Measurements from ENCODE around the gene KIRREL3. TPM values are rescaled to one million over a fixed set of nuclear protein-coding genes. Genes with fewer than 3 reads are reported as not detected.
A peak's percentile ranks its signal among the peaks of the same experiment; 100 is the strongest.

Gene KIRREL3
- total and polyA plus RNA-seq, 2 of the 8 experiments (the other 6 are each of a cell fraction or from before 2014, with no cell fraction given), result 0.29 to 0.32 TPM

DNA sequence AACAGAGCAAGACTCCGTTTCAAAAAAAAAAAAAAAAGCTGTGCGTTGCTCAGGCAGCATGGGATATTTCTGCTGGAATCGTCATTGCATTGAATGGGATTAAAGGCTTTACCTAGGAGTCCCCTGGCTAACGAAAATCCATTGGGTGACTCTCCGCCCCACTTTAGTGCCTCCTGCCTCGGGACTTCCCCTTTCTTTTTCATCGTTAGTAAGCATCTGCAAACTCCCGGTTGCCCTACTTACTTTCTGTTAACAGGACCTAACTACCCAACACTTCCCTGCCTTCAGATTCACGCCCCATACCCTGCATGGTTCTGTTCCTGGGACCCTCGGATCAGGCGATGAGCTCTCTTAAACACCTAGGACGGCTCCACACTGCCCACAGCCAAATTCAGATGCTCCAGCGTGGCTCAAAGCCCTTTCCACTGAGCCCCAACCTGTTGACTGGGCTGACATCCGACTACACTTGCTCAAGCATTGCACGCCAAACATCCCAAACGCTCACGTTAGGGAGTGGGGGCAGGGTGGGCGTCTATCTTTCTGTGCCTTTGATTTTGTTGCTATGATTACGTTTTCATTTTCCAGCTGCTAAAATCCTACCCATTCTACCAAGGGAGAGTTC lies 501.3 kb downstream of the KIRREL3 start:
- H4K5ac ChIP-seq (ENCODE audit: insufficient read length, low read depth, low read length), result no peak overlapping the region
- ChIA-PET CTCF (ENCODE audit: partially characterized antibody) (interaction anchor here (0.9 to 1.3 kb wide), 5 partner anchors 10 to 59 kb away, joined by 3 to 6 read pairs (median 3); no protein-coding TSS in a partner anchor), POLR2A (ENCODE audit: partially characterized antibody) (interaction anchor here (1.0 kb wide), 1 partner anchor 57 kb away, joined by 3 read pairs; no protein-coding TSS in a partner anchor)
- no peaks in the 10 kb centered on the region for H3K23me2 ChIP-seq (ENCODE audit: low read depth, low read length)
- H2BK15ac ChIP-seq (ENCODE audit: low read length), result 0 out of 2 replicates have a peak overlapping the region, but pooled peaks have one; percentile 26
- 0 out of 2 replicates have a peak overlapping the region, but pooled peaks have one; percentile 72 for H2BK20ac ChIP-seq (ENCODE audit: low read length)
- no peaks in the 10 kb centered on the region for H3K9me3 ChIP-seq (ENCODE audit: insufficient read depth in 2 of 2, low read depth in 1 of 2, low read length in 1 of 2)
- no peak overlapping the region for H4K8ac ChIP-seq (ENCODE audit: extremely low read depth, insufficient read depth, low read length)
- H3K4ac ChIP-seq (replicated peaks; ENCODE audit: insufficient read length, low read depth, low read length), result no peak overlapping the region
- no peaks in the 10 kb centered on the region for H4K20me1 ChIP-seq (replicated peaks in 1 of 2; ENCODE audit: control insufficient read depth in 1 of 2, insufficient read depth in 2 of 2, low read length in 2 of 2)
- no peaks in the 10 kb centered on the region for H3K79me2 ChIP-seq (ENCODE audit: control insufficient read depth in 1 of 2, insufficient read depth in 2 of 2, low read length in 2 of 2)
- peak overlapping the region; percentile 45 for H4K91ac ChIP-seq (replicated peaks; ENCODE audit: insufficient read length, low read length)
- no peak overlapping the region for H2AFZ ChIP-seq (ENCODE audit: low read length)
- H2AK5ac ChIP-seq (ENCODE audit: low read depth, low read length), result no peak overlapping the region
- no peak overlapping the region for H3K4me3 ChIP-seq (ENCODE audit: extremely low read depth in 1 of 4, insufficient read depth in 2 of 4, low read depth in 3 of 4, low read length in 4 of 4)
- no peak for FAIRE-seq
- no peak overlapping the region for H2BK5ac ChIP-seq (ENCODE audit: low read depth, low read length)
- WGBS, 2 experiments (ENCODE audit: extremely low coverage in 1 of 2, insufficient coverage in 1 of 2, insufficient read length in 1 of 2, insufficient replicate concordance in 2 of 2, low coverage in 1 of 2, low lambda C conversion rate in 2 of 2, missing lambda C conversion rate in 1 of 2), result 71% methylated on average over 19 of the region's 19 CpGs; no CpG with 5 or more reads in 1 of the 2 experiments
- H3K79me1 ChIP-seq (ENCODE audit: low read depth, low read length), result 0 out of 2 replicates have a peak, but pooled peaks cover 3% of the 10 kb centered on the region
- H3K27me3 ChIP-seq (replicated peaks in 1 of 4; ENCODE audit: control insufficient read depth in 3 of 4, extremely low read depth in 1 of 4, insufficient read depth in 3 of 4, low read length in 3 of 4), result no peaks in the 10 kb centered on the region
- H2BK12ac ChIP-seq (ENCODE audit: low read depth, low read length), result no peak overlapping the region
- no peak overlapping the region for H3K56ac ChIP-seq (replicated peaks; ENCODE audit: insufficient read length, low read depth, low read length)
- H3K27ac ChIP-seq (ENCODE audit: low read depth, low read length), result no peak overlapping the region
- no peak overlapping the region for H3K14ac ChIP-seq (ENCODE audit: insufficient read length)
- DNase-seq (ENCODE audit: low read depth in 1 of 2, low spot score in 2 of 2), result no peak
- no peak overlapping the region for H3K9ac ChIP-seq (replicated peaks in 1 of 4; ENCODE audit: extremely low read depth in 1 of 4, low read depth in 3 of 4, low read length in 3 of 4)
- H3K23ac ChIP-seq (ENCODE audit: insufficient read length), result no peak overlapping the region
- no peak overlapping the region; a peak in 1 of 4 replicates for H3K4me2 ChIP-seq (ENCODE audit: insufficient read depth in 1 of 2, low read depth in 2 of 2, low read length in 2 of 2)
- H3K18ac ChIP-seq (ENCODE audit: extremely low read depth, low read length), result peak overlapping the region; percentile 40; the same call in 1 of the 2 replicates
- H3K4me1 ChIP-seq (replicated peaks in 1 of 4; ENCODE audit: control insufficient read depth in 3 of 4, insufficient read depth in 4 of 4, low read length in 3 of 4), result peaks cover 4 to 32% (median 14%) of the 10 kb centered on the region in 4 experiments
- H3K36me3 ChIP-seq (ENCODE audit: control insufficient read depth in 2 of 4, insufficient read depth in 4 of 4, low read length in 3 of 4), result no peaks in the 10 kb centered on the region
- H2BK120ac ChIP-seq (replicated peaks; ENCODE audit: low read depth, low read length), result no peak overlapping the region
- no peak for TF ChIP-seq SAP30 (IDR thresholded peaks at IDR 0.05; ENCODE audit: insufficient read depth, insufficient replicate concordance, low read length)
- TF ChIP-seq EZH2 (IDR thresholded peaks at IDR 0.05; ENCODE audit: low read depth, low read length, severe bottlenecking), result no peak
- TF ChIP-seq POU5F1 (IDR thresholded peaks at IDR 0.05; ENCODE audit: low read depth, low read length), result no peak
- TF ChIP-seq, protein P1, sequence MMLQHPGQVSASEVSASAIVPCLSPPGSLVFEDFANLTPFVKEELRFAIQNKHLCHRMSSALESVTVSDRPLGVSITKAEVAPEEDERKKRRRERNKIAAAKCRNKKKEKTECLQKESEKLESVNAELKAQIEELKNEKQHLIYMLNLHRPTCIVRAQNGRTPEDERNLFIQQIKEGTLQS (IDR thresholded peaks at IDR 0.05; ENCODE audit: insufficient read depth, low read depth, low read length), result no peak
- no peak for TF ChIP-seq EP300 (IDR thresholded peaks at IDR 0.05; ENCODE audit: borderline replicate concordance in 1 of 2, low read depth in 2 of 2, low read length in 2 of 2)
- no peak for TF ChIP-seq RBBP5 (IDR thresholded peaks at IDR 0.05; ENCODE audit: borderline replicate concordance, low read depth, low read length)
- TF ChIP-seq, protein P2, sequence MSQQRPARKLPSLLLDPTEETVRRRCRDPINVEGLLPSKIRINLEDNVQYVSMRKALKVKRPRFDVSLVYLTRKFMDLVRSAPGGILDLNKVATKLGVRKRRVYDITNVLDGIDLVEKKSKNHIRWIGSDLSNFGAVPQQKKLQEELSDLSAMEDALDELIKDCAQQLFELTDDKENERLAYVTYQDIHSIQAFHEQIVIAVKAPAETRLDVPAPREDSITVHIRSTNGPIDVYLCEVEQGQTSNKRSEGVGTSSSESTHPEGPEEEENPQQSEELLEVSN (IDR thresholded peaks at IDR 0.05), result no peak
- no peak for TF ChIP-seq TEAD4 (IDR thresholded peaks at IDR 0.05; ENCODE audit: low read depth, low read length)
- TF ChIP-seq SP4 (IDR thresholded peaks at IDR 0.05; ENCODE audit: low read length), result no peak
- no peak for TF ChIP-seq TAF7 (optimal IDR thresholded peaks at IDR 0.05; ENCODE audit: borderline replicate concordance, low read depth, low read length)

All from H1 (cell line).